Sigmoid colon (tissue), 7 donors: Measurements from ENCODE around the gene PTPRD. TPM values are rescaled to one million over a fixed set of nuclear protein-coding genes. Genes with fewer than 3 reads are reported as not detected.

ENCODE experiments used
- DNase-seq: peaks from one replicate; pipeline ENCODE4 v3.0.0-alpha.2; 2019
- H3K27ac ChIP-seq, 4 donors: fragments of 200-600 bp; sonication (generic); one replicate each; pipeline ENCODE4 v1.5.1; 2016 to 2019; ENCODE audit warnings: mild to moderate bottlenecking in 1 of 4
- H3K27me3 ChIP-seq, 3 donors: fragments of 200-600 bp; sonication (generic); one replicate each; pipeline ENCODE4 v1.5.1; 2019; ENCODE audit warnings: mild to moderate bottlenecking in 1 of 3
- H3K36me3 ChIP-seq, 4 donors: fragments of 200-600 bp; sonication (generic); one replicate each; pipeline ENCODE4 v1.5.1; 2016 to 2019
- H3K4me1 ChIP-seq, 4 donors: fragments of 200-600 bp; sonication (generic); one replicate each; pipeline ENCODE4 v1.5.1; 2017 to 2019
- H3K4me3 ChIP-seq, 4 donors: fragments of 200-600 bp; sonication (generic); one replicate each; pipeline ENCODE4 v1.5.1; 2017 to 2019; ENCODE audit warnings: mild to moderate bottlenecking in 2 of 4, moderate library complexity in 1 of 4
- H3K9me3 ChIP-seq, 4 donors: fragments of 200-600 bp in 3 of 4; sonication (generic) in 3 of 4; one replicate each; pipeline versions ENCODE4 v1.5.1 to v1.6.1; 2013 to 2019
- CTCF ChIP-seq, 4 experiments: fragments of 450-650 bp in 3 of 4; fragments of 200-600 bp in 1 of 4; IDR thresholded peaks; one replicate each; pipeline ENCODE4 v1.5.1; 2016 to 2019; ENCODE audit warnings: antibody characterized with exemption in 4 of 4, mild to moderate bottlenecking in 3 of 4, moderate library complexity in 2 of 4
- EP300 ChIP-seq, 4 donors: sonication (generic); formaldehyde crosslinking; IDR thresholded peaks; one replicate each; pipeline ENCODE4 v1.6.1; 2017; ENCODE audit warnings: antibody characterized with exemption in 4 of 4
- POLR2A ChIP-seq, 2 donors: fragments of 450-650 bp; IDR thresholded peaks; one replicate each; pipeline ENCODE4 v1.6.1; 2016; ENCODE audit warnings: antibody characterized with exemption in 2 of 2, mild to moderate bottlenecking in 2 of 2, moderate library complexity in 2 of 2
- POLR2AphosphoS5 ChIP-seq, 4 donors: sonication (generic); formaldehyde crosslinking; IDR thresholded peaks; one replicate each; pipeline ENCODE4 v1.6.1; 2017; ENCODE audit warnings: antibody characterized with exemption in 4 of 4
- WGBS, 2 donors: extraction: QIAGEN DNeasy Blood & Tissue Kit; methylation state at CpG; one replicate each; pipeline ENCODE4 v1.1.7; 2013; 5-methylcytosine and 5-hydroxymethylcytosine counted together
- intact Hi-C: fragments of 100-400 bp; cut with DNase I; formaldehyde crosslinking; loops from one replicate; pipeline ENCODE4 v1.15.1; 2023
- polyA plus RNA-seq, 3 donors: library from polyadenylated mRNA; stranded (reverse); fragments of 200-250 nt; gene quantifications; one replicate each; pipeline ENCODE4 v1.2.3, GENCODE V29; 2013
- total RNA-seq, 4 donors: library from RNA; depleted of rRNA; stranded (reverse); fragments of >200 nt; gene quantifications; one replicate each; pipeline ENCODE4 v1.1.0, GENCODE V29; 2016
- donor health status: healthy with polysubstance abuse.
- donor health status: Bipolar disorder and iron deficiency.
- donor health status: healthy.

PTPRD gene
- total and polyA plus RNA-seq, 7 donors: 1.2 to 18.3 (median 6.3) TPM

- Histone ChIP-seq H3K27ac (no peak overlapping the region), H3K4me3 (no peak overlapping the region), H3K36me3 (no peaks in the 10 kb centered on the region), H3K9me3 (no peaks in the 10 kb centered on the region), H3K4me1 (no peaks in the 10 kb centered on the region), H3K27me3 (no peaks in the 10 kb centered on the region)
- intact Hi-C loops: no loop called here
- DNase-seq: no peak
- no peak for TF ChIP-seq CTCF (IDR thresholded peaks at IDR 0.05)
- no peak for TF ChIP-seq POLR2A (IDR thresholded peaks at IDR 0.05)
- TF ChIP-seq POLR2AphosphoS5 (IDR thresholded peaks at IDR 0.05): no peak
- no peak for TF ChIP-seq EP300 (IDR thresholded peaks at IDR 0.05)
These were observed 1049.0 kb downstream of the PTPRD start for GRCh38 chr9:9563817-9564216.

GRCh38 chr9:9560382-9561035 is 1052.3 kb downstream of the PTPRD start:
- TF ChIP-seq CTCF (IDR thresholded peaks at IDR 0.05) (no peak), POLR2AphosphoS5 (IDR thresholded peaks at IDR 0.05) (no peak), EP300 (IDR thresholded peaks at IDR 0.05) (no peak), POLR2A (IDR thresholded peaks at IDR 0.05) (no peak)
- no peaks in the 10 kb centered on the region for H3K36me3 ChIP-seq
- intact Hi-C loops: no loop called here
- no peaks in the 10 kb centered on the region for H3K4me1 ChIP-seq
- no peak overlapping the region for H3K27ac ChIP-seq
- H3K9me3 ChIP-seq: no peaks in the 10 kb centered on the region
- H3K27me3 ChIP-seq: no peaks in the 10 kb centered on the region
- WGBS, 2 donors: 86 to 87% methylated on average over 11 of the region's 11 CpGs
- DNase-seq: no peak
- H3K4me3 ChIP-seq: no peak overlapping the region

- no peak for TF ChIP-seq CTCF (IDR thresholded peaks at IDR 0.05)
- no peak for TF ChIP-seq POLR2AphosphoS5 (IDR thresholded peaks at IDR 0.05)
- TF ChIP-seq EP300 (IDR thresholded peaks at IDR 0.05): no peak
- no peak for TF ChIP-seq POLR2A (IDR thresholded peaks at IDR 0.05)
- H3K9me3 ChIP-seq: no peaks in the 10 kb centered on the region
These were observed 1053.9 kb downstream of the PTPRD start for GRCh38 chr9:9558907-9559306.

GRCh38 chr9:9557804-9558334 is 1054.9 kb downstream of the PTPRD start:
- Histone ChIP-seq H3K27me3 (no peaks in the 10 kb centered on the region), H3K27ac (no peak overlapping the region), H3K4me3 (no peak overlapping the region), H3K9me3 (no peaks in the 10 kb centered on the region), H3K36me3 (no peaks in the 10 kb centered on the region), H3K4me1 (no peaks in the 10 kb centered on the region)
- intact Hi-C loops: no loop called here
- WGBS, 2 donors: 75 to 78% methylated on average over 5 of the region's 5 CpGs
- no peak for DNase-seq
- TF ChIP-seq EP300 (IDR thresholded peaks at IDR 0.05) (no peak), POLR2AphosphoS5 (IDR thresholded peaks at IDR 0.05) (no peak), POLR2A (IDR thresholded peaks at IDR 0.05) (no peak), CTCF (IDR thresholded peaks at IDR 0.05) (no peak)

More at GRCh38 chr9:9558907-9559306, 1053.9 kb downstream of the PTPRD start:
- no peak overlapping the region for H3K4me3 ChIP-seq
- H3K36me3 ChIP-seq: no peaks in the 10 kb centered on the region
- WGBS, 2 donors: 95 to 96% methylated on average over 7 of the region's 7 CpGs
- DNase-seq: no peak
- no peaks in the 10 kb centered on the region for H3K27me3 ChIP-seq
- H3K27ac ChIP-seq: no peak overlapping the region
- intact Hi-C loops: no loop called here
- H3K4me1 ChIP-seq: no peaks in the 10 kb centered on the region
